SK-N-MC (cell line): ENCODE results near the gene RHBDL1.

Experiments
- EZH2 ChIP-seq: fragments of 200-600 bp; sonication (generic); IDR thresholded peaks from one replicate; pipeline ENCODE4 v1.6.1; 2017; ENCODE audit warnings: antibody characterized with exemption
- FOXP2 ChIP-seq: optimal IDR thresholded peaks from 2 replicates; pipeline ENCODE3; 2011; ENCODE audit warnings: mild to moderate bottlenecking, moderate library complexity; ENCODE audit not compliant: insufficient read depth; ENCODE audit errors: extremely low read length, control extremely low read depth
- POLR2AphosphoS5 ChIP-seq: IDR thresholded peaks from 2 replicates; pipeline ENCODE4 v1.6.1; 2012; ENCODE audit warnings: mild to moderate bottlenecking, low read depth, low read length, borderline replicate concordance

DNA sequence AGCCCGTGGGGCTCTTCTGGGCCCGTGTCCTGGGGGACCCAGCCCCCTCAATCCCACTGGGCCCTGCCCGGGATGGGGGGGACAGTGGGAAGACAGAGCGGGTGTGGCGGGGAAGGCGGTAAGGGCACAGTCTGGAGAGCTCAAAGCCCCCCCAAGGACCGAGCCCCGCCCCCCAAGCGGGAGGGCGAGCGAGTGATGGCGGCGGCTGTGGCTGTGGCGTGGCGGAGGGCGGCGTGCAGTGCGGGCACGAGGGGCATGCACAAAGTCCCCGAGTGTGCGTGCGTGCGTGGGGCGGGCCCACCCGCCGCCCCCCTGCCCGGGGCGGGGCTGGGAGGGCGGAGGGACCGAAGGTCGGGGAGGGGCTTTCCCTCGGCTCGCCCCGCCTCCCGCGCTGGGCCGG, 18.3 kb downstream of the RHBDL1 start:
- TF ChIP-seq EZH2 (no peak), POLR2AphosphoS5 (no peak), FOXP2 (no peak)
